ENCODE measurements around the gene SLC33A1. TPM values are rescaled to one million over a fixed set of nuclear protein-coding genes. Genes with fewer than 3 reads are reported as not detected.

Gene SLC33A1
- total RNA-seq, 1 donor from 2014 or later, result 27.4 TPM

DNA sequence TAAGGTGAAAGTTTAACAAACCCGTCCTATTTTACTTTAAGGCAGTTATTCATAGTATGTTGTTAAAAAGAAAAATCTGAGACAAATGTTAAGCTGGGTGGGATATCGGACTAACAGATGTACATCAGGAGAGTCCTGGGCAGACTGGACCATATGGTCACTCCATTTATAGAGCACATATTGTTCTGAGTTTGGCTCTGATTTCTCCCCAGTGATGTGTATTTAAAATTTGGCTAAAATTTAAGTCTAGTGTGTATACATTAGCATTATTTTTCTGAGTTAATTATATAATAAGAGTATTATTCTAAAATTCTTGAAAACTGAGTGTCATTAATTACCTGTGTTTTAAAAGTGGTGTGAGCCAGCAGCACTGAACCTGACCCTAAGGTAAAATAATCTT lies 22.3 kb upstream of the SLC33A1 start:
- H2AFZ ChIP-seq (replicated peaks), result no peak overlapping the region
- peaks cover 4% of the 10 kb centered on the region for H3K36me3 ChIP-seq
- Mint-ChIP-seq H3K27ac (no peak overlapping the region), H3K9me3 (peaks cover 27% of the 10 kb centered on the region), H3K36me3 (peaks cover 47% of the 10 kb centered on the region), H3K27me3 (ENCODE audit: insufficient read depth, low read depth) (peaks cover 3% of the 10 kb centered on the region), H3K4me3 (no peak overlapping the region), H3K4me1 (peaks cover 13% of the 10 kb centered on the region)
- no peaks in the 10 kb centered on the region for H3K27me3 ChIP-seq
- H3K79me2 ChIP-seq (ENCODE audit: low read depth), result peaks cover 100% of the 10 kb centered on the region
- no peak overlapping the region for H3K27ac ChIP-seq
- DNase-seq (ENCODE audit: low spot score), result no peak
- peaks cover 11% of the 10 kb centered on the region for H3K4me1 ChIP-seq
- no peak overlapping the region for H3K4me2 ChIP-seq
- H3K9ac ChIP-seq, result no peak overlapping the region
- H3K9me3 ChIP-seq (ENCODE audit: low read depth), result no peaks in the 10 kb centered on the region
- peaks cover 97% of the 10 kb centered on the region for H4K20me1 ChIP-seq (ENCODE audit: low read depth)
- H3K4me3 ChIP-seq, result no peak overlapping the region
- no peak for TF ChIP-seq CTCF (IDR thresholded peaks at IDR 0.05)
- TF ChIP-seq EZH2 (IDR thresholded peaks at IDR 0.05), result no peak
- TF ChIP-seq EZH2phosphoT487 (IDR thresholded peaks at IDR 0.05), result no peak
- H3F3A ChIP-seq (ENCODE audit: low read depth), result peaks cover 7% of the 10 kb centered on the region

GRCh38 chr3:155876037-155876436 lies 21.8 kb upstream of the SLC33A1 start:
- peaks cover 93% of the 10 kb centered on the region for H4K20me1 ChIP-seq (ENCODE audit: low read depth)
- peaks cover 8% of the 10 kb centered on the region for H3F3A ChIP-seq (ENCODE audit: low read depth)
- no peak overlapping the region for H3K27ac ChIP-seq
- H3K9me3 Mint-ChIP-seq, result peaks cover 25% of the 10 kb centered on the region
- H3K4me3 ChIP-seq, result no peak overlapping the region
- H3K36me3 ChIP-seq, result peaks cover 4% of the 10 kb centered on the region
- H3K4me1 ChIP-seq, result peaks cover 11% of the 10 kb centered on the region
- no peak overlapping the region for H2AFZ ChIP-seq (replicated peaks)
- no peak overlapping the region for H3K4me2 ChIP-seq
- peaks cover 47% of the 10 kb centered on the region for H3K36me3 Mint-ChIP-seq
- no peak overlapping the region for H3K9ac ChIP-seq
- no peak for DNase-seq (ENCODE audit: low spot score)
- H3K9me3 ChIP-seq (ENCODE audit: low read depth), result no peaks in the 10 kb centered on the region
- H3K27me3 ChIP-seq, result no peaks in the 10 kb centered on the region
- TF ChIP-seq EZH2phosphoT487 (IDR thresholded peaks at IDR 0.05) (no peak), CTCF (IDR thresholded peaks at IDR 0.05) (no peak), EZH2 (IDR thresholded peaks at IDR 0.05) (no peak)
- H3K4me3 Mint-ChIP-seq, result no peak overlapping the region
- peaks cover 3% of the 10 kb centered on the region for H3K27me3 Mint-ChIP-seq (ENCODE audit: insufficient read depth, low read depth)
- no peak overlapping the region for H3K27ac Mint-ChIP-seq
- H3K4me1 Mint-ChIP-seq, result peaks cover 13% of the 10 kb centered on the region
- H3K79me2 ChIP-seq (ENCODE audit: low read depth), result peaks cover 100% of the 10 kb centered on the region

DNA sequence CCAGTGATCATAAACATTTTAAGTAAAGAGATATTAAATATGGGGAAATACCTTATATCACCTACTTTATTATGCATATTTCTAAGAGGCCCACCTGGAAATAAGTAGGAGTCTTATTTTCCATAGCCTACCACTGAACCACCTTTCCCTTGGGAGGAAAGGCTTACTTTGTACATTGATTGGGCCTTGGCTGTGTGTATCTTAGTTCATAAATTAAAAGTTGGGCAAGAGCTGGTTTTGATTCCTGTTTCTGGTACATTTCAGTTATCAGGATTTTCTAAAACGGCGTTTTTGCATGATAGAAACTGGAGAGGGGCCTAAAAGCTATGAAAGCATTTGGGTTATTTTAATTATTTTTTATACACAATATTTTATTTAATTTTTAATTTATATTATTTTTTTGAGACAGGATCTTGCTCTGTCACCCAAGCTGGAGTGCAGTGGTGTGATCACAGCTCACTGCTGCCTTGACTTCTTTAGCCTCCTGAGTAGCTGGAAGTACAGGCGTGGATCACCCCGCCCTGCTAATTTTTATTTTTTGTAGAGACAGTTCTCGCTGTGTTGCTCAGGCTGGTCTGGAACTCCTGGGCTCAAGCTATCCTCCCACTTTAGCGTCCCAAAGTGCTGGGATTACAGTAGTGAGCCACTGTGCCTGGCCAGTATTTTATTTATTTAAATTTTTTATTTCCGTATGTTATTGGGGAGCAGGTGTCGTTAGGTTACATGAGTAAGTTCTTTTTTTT lies 18.8 kb upstream of the SLC33A1 start:
- Mint-ChIP-seq H3K36me3 (peaks cover 34% of the 10 kb centered on the region), H3K4me3 (peak overlapping the region; percentile 99), H3K4me1 (peaks cover 21% of the 10 kb centered on the region), H3K27ac (no peak overlapping the region), H3K27me3 (ENCODE audit: insufficient read depth, low read depth) (peaks cover 10% of the 10 kb centered on the region), H3K9me3 (peaks cover 13% of the 10 kb centered on the region)
- no peak for DNase-seq (ENCODE audit: low spot score)
- Histone ChIP-seq H3K4me1 (peaks cover 17% of the 10 kb centered on the region), H2AFZ (replicated peaks) (no peak overlapping the region), H3K4me3 (peak overlapping the region; percentile 97), H3F3A (ENCODE audit: low read depth) (peaks cover 31% of the 10 kb centered on the region), H3K27ac (no peak overlapping the region), H3K27me3 (no peaks in the 10 kb centered on the region), H3K36me3 (peaks cover 4% of the 10 kb centered on the region), H3K9me3 (ENCODE audit: low read depth) (no peaks in the 10 kb centered on the region), H3K4me2 (peak overlapping the region; percentile 93), H4K20me1 (ENCODE audit: low read depth) (peaks cover 65% of the 10 kb centered on the region), H3K9ac (no peak overlapping the region), H3K79me2 (ENCODE audit: low read depth) (peaks cover 76% of the 10 kb centered on the region)
- TF ChIP-seq EZH2 (IDR thresholded peaks at IDR 0.05), result no peak
- TF ChIP-seq CTCF (IDR thresholded peaks at IDR 0.05), result no peak
- no peak for TF ChIP-seq EZH2phosphoT487 (IDR thresholded peaks at IDR 0.05)
